T-helper 22 cell (primary cell): Measurements from ENCODE around the gene TBX15.
"Not testable (repeated sequence)": the region's sequence is repeated elsewhere in the genome, so short reads cannot be mapped to it uniquely, and the experiment has no call there.

Experiments
- DNase-seq: peaks from one replicate; pipeline ENCODE4 v3.0.0-alpha.2; 2020; ENCODE audit warnings: low read depth

TBX15 gene

DNA sequence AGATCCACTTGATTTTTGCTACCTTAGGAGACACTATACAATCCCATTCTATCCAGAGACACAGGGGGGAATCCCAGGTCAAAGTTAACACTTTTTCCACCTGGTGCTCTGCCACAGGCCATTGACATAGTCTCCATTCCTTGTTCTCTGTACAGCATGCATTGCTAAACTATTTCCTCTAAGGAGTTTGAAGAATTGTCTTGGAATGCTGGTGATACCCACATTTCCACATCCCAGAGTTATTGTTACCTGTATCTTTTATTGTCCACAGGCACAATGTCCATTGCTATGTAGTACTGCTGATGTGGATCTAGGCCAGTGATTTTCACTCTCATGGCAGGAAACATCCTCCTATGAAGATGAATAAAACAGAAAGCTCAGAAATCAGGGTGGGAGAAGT, 61.9 kb downstream of the TBX15 start:
- no peak for DNase-seq

DNA sequence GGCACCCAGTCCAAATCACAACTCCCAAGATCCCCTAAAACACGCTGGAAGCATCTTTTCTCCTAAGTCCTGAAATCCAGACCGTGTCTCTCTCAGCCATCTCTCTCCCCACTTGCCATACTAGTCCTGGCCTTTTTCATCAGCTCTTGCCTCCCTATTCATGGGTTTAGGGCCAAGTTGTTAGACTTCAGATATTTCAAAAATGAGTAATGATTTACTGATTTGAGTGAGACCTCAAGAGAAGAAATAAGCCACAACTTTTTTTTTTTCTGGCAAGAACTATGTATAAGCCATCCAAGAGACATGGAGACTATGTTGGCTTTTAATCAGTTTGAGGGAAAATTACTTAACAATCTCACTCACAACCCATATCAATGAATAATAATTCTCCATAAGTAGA, 62.5 kb downstream of the TBX15 start:
- no peak for DNase-seq

DNA sequence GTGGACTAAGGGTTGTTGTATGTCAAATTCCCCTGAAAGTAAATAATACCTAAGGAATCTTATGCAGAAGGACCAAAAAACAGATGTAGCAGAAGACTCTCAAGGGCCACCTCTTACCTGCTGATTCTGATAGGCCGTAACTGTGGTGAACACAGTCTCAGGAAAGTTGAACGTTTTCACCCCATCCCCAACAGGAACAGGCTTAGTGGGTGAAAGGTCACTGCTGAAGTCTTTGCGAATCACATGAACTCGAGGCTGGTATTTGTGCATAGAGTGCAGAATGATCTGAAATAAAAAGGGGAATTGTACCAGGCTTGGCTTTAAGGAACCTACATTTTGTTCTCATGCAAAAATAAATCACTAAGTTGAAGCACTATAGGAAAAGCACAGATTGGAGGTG, 64.8 kb downstream of the TBX15 start:
- DNase-seq: no peak

DNA sequence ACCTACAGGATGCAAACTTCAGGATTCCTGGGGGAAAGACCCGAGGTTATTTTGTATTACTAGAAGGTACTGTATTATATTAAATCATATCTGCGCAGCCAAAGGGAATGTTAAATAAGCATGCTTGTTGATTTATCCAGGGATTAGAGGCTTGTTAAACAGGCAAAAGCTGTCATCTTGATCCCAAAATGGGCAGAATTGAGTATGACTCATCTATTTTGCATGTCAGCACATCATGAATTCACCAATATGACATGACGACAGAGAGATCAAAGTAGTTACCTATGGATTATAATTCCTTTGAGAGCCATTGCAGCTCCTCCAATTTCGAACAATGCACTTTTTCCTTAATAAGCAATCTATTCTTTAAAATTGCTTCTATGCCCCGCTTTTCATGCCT, 66.1 kb downstream of the TBX15 start:
- DNase-seq: no peak

DNA sequence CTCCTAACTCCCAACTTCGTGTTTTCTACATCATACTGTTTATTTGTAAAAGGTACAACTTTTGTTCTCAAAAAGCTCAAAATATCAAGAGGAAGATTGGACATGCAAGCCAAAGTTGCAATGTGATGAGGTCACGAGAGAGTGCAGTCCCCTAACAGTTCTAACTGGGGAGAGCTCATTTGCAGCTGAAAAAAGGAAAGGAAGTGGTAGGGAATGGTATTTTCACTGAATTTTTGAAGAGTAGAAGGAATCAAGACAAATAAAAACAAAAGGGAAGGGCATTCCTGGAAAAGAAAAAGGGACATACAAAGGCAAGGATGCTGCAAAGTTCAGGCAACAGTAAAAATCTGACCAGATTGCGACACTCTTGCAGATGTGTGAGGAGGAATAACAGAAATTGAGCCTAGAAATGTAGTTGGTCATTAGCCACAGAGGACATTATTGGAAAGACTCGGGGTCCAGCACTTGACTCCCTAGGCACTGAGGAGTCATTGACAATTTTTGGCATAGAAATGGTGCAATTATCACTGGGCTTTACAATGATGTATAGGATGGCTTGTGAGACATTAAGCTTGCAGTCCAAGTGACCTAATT, 67.9 kb downstream of the TBX15 start:
- DNase-seq: no peak

DNA sequence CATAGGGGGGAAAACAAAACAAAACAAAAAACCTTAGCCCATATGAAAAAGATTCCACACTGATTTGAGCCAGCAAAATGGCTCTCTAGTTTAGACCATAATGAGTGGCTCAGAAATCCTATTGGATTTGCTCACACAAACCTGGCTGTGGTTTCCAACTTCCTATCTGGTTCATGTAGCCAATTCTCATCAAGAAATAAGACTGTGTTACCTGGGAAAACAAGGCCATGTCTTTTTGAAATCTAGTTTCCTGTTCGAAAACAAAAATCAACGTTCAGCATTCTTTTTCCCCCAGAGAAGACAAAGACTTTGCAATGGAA, 69.2 kb downstream of the TBX15 start:
- DNase-seq: no peak

DNA sequence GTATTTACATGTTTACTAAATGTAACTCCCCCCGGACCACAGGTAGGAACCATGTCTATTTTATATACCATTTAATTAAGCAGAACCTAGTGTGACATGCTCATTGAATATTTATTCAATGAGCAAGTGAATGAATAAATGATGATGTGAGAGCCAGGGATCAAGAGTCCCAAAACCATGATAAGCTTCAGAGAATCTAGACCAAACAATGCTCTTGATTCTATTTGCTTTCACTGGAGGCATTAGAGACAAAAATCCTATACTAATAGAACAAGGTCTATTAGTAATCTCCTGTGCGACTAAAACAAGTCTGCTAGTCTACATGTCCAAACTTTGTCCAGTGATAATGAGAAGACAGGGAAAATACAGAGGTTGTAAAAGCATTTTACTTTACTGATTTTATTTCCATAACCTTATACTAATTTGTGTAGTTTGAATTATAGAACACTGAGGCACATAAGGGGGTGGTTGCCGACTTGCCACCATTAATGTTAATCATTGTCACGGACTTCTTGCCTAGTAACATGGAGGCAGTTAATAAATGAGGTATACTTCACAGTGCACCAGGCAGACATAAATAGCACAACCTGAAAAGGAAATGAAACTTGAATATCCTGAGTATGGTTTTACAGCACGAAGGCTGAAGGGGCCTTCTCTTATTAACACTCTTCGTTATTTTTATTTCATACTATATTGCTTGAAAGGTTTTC, 69.8 kb downstream of the TBX15 start:
- DNase-seq: no peak

DNA sequence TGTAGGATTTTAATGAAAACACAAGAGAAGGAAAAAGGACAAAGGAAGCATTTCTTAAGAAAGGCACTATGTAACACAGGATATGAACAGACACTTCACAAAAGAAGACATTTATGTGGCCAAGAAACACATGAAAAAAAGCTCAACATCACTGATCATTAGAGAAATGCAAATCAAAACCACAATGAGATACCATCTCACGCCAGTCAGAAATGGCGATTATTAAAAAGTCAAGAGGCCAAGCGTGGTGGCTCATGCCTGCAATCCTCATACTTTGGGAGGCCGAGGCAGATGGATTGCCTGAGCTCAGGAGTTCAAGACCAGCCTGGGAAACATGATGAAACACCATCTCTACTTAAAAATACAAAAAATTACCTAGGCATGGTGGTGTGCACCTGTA, 71.8 kb downstream of the TBX15 start:
- DNase-seq: not testable (repeated sequence)

DNA sequence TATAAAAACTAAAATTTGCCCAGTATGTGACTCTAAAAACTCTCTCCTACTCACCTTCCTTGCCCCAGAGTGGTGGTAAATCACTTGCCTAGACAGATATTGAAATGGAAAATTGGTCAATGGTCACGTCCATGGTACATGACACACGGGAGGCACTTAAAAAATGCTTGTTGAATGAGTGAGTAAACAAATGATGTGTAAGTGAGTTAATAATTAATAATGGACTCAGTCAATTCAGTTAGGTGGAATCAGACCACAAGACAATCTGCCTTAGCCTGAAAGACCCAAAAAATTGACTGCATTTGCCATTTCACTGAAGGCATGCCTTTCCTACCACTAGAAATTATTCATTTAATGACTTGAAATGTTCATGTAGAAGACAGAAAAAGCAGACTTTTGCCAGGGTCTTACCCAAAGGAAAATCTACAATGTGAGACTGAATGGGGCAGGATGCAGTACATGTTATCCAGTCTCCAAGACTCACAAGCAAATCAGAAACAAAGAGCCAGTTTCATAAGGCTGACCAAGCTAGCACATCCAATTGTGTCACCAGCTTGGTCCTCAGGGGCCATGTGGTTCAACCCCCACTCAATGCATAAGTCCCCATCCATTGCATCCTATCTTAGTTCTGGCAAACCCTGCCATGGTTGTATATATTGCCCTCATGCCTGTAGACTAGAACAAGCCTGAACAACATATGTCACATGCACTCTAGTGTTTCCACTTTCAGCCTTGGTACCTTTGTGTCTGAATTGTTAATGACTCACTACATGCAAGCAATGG, 73.6 kb downstream of the TBX15 start:
- DNase-seq: no peak

DNA sequence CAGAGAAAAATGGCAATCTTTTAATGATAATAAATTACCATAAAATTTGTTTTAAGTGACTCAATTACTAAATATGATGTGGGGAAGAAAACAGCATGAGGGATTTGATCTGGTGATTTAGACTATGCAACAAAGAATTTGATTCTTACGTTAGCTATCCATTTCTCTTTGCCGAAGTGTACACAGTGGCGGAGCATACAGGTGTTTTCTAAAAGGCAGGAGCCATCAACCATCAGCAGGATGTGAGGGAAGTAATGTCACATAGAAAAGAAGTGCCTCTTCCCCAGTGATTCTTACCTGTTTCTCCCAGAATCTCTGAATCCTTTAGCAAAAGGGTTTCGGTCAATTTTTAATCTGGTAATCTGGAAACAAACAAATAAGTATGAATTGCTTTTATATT, 74.3 kb downstream of the TBX15 start:
- DNase-seq: no peak

DNA sequence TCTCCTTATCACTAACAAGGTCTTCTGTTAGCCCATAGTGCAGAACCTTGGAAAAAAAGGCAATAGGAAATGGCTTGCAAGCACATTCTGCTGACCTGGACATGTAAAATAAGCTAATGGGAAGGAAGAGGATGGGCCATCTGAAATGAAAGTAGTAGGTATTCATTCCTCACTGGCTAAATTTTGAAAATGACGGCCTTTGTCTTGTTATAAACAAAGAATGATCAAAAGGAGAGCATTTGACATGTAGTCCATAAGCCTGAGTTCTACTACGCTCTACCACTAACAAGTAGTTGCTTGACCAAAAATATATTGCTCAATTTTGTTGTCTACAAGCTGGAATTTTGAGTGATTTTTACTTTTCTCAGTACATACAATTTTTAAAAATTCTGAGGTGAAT, 75.6 kb downstream of the TBX15 start:
- no peak for DNase-seq

DNA sequence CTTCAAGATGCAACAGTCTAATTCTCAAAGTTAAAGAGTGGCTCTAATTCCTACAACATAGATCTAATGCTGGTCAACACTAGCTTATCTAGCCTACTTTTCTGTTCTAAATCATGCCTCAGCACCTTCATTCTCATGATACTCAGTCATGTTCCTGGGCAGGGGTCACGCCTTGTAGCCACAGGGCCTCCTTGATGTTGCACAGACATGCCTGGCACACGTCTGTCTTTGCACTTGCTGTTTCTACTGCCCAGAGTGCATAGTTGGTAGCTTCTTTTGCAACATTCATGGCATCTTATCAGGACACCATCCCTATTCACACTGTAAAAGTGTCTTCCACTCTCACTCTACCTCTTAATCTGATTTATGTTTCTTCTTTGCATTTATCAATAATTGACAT, 76.6 kb downstream of the TBX15 start:
- no peak for DNase-seq

DNA sequence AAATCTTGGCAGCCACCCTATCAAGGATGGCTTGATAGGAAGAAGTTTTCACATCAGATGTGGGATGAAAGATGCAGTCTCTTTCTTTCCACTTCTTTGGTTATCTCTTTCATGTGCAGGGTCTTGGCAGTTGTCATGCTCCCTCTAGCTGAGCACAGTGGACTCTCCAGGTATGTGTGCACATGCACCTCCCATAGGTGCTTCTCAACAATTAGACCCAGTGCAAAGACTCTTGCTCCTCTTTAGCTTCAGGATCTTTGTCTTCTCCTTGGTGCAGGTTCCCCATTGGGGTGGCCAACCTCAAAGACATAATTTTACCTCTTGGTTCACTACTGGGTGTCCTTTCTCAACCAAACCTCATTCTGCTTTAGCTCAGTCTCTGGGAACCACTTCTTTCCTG, 80.7 kb downstream of the TBX15 start:
- DNase-seq: no peak

DNA sequence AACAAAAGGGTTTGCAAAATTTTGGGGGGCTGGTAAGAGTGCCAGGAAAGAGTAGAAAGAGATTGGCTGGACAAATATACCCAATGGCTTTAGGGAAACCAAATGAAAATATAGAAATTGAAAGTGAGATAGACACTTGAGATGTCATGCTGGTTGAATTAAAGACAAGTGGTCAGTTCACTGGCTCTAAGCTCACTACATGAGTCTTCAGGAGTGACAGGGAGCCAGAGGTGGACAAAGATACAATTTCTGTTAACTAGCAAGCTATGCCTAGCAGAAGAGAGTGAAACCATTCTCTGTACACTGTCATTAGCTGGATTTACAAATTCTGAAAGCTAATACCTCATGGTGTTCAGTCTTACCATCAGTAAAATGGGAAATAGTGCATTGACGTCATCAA, 82.5 kb downstream of the TBX15 start:
- no peak for DNase-seq

DNA sequence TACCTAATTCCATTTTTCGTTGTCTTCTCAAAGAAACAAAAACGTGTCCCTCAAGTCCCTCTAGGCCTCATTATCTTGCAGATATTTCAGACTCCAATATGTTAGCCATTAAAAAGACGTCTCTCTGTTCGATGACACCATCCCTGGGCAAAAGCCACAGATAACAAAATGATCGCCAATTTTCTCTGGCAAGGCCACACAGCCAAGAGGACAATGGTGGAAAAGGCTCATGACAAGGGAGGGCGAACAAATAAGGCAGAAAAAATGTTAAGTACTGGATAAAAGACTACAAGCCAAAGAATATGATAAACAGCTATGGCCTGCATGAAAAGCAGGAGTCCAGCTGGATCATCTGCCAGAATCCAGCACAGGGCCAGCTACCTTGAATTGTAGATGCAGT, 82.9 kb downstream of the TBX15 start:
- DNase-seq: no peak

DNA sequence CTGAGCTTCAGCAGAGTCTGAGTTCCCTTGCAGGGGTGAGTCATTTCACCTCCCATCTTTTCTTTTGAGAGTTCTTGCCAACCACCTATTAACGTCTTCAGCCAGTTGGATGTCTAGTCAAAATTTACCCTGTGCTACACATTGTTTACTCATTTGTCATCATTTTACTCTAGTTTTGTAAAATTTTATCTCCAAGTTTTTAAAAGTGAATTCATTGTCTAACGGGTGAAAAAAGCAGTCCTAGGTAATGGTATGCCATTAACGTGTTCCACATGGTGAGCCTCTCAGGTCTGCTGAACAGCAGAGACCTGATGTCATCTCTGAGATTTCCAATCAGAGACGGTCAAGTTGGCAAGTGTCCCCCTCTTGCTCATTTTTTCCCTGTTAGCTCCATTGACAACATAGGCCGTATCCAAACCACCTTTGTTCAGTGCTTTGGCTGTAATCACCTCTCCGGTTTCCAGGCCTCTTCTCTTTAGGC, 85.4 kb downstream of the TBX15 start:
- no peak for DNase-seq

DNA sequence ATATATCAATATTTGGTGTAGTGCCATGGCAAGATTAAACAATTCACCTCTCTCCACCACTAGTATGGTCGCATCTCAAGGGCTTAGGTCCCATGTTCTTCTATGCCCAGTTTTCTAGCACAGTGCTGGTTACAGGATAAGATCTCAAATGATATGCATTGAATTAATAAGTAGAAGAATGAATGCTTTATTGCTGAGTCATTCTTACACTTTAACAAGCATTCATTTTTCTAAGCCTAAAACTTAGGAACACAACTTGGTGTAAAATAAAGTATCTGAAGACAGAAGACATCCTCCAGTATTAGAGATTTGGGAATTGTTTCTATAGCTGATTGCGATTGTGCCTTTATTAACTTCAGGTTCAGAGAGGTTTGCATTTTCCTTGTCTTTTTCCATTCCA, 85.8 kb downstream of the TBX15 start:
- DNase-seq: no peak

DNA sequence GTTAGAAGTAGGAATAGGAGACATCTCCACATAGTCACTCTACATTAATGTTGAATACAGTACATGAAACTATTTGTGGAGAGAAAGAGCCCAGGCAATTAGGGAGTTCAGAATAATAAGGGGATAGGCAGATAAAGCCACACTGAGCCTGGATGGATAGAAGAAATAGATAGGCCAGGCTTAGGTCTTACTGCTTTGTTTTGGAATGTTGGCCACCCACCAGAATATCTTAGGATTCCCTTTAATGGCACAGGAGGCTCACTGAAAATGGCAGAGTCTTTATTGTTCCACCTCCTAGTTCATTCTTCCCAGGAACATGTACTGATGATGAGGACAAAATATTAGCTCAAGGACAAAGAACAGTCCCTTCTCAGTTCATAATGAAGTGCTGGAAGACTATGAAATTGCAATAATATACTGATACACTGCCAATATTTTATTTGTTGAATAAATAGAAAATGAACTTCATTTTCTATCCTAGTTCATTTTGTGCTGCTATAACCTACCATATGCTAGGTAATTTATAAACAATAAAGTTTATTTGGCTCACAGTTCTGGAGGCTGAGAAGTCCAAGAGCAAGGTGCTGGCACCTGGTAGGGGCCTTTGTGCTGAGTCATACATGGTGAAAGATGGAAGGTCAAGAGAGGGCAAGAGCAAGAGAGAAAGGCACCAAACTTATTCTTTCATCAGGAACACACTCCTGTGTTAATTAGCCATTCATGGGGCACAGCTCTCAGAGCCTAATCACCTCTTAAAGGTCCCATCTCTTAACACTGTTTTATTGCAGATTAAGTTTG, 87.3 kb downstream of the TBX15 start:
- DNase-seq: no peak

DNA sequence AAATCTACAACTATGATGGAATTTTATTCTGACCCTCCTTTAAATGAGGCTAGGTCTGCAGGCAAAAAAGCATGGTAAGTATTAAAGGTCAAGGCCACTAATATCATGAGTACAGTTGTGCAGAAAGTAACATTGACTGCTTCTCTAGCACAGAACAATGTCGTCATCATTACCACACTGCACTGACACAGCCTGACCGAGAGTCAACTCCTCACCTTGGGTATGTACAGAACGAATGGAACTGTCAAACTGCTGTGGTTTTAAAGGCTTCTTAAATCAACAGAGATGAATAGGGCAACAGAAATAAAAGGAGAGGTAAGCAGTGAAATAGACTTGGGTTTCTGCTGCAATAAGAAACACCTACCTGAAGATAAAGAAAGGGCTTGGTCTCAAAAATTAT, 88.8 kb downstream of the TBX15 start:
- DNase-seq: no peak

DNA sequence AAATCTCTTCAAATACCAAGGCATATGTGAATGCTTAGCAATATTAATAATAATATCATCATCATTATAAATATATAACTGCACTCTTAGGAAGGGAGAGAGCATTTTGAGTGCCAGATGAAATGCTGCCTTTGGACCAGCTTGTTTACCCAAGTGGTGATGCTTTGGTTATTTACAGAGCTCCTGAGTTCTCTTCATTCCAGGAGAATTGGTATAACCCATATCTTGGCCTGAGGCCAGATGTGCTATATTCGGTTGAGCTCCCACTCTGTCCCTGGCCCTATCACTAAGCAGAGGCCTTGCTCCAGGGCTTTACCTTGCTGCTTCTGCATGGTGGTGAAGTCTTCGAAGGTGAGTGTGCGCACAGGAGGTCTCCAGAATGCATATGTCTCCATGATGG, 89.4 kb downstream of the TBX15 start:
- no peak for DNase-seq

DNA sequence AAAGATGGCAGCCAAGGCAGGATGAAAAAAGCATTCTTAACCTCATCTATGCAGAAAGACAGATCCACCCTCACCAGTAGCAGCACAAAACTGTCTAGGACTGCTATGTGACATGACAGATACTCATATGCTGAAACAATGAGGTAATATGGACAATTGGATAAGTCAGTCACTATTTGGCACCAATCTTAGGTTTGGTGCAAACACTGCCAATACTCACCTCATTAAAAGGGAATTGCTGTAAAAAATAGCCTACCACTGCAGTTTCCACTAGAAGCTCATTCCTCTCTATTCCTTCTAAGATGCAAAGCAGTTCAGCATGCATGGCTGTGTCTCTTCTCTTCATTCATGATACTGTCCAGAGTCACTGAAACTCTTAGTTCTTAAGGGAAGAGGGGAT, 91.7 kb downstream of the TBX15 start:
- DNase-seq: no peak

DNA sequence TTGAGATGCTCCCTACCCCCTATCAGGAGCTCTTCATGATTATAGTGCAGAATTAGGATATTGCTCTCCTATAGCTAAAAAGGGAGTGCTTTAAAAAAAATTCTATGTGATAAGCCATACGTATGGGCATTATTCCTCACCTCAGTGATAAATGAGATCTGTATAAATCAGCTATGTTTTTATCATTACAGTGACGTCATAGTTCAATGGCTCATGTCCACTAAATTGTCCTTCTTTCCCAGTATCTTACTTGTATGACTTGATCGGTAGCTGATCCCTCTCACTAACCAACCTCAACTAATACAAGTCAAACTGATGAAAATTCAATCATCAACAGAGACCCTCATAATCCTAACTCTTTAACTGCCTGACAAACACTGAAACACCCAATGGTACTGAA, 93.3 kb downstream of the TBX15 start:
- DNase-seq: no peak
